RWPE2 (cell line): ENCODE data around the gene HPGDS.

Experiments
- ATAC-seq: fragments of 200-7000 bp; cut with Tn5 transposase; 3 replicates; pipeline ENCODE4 v1.9.1; 2021; ENCODE audit warnings: low read depth
- DNase-seq: peaks from one replicate; pipeline ENCODE4 v3.0.0-alpha.2; 2020; ENCODE audit warnings: low spot score
- H3K27ac ChIP-seq: fragments of 450-650 bp; 2 replicates; pipeline ENCODE4 v1.5.1; 2017; ENCODE audit warnings: mild to moderate bottlenecking; ENCODE audit not compliant: poor library complexity, severe bottlenecking
- H3K27me3 ChIP-seq: fragments of 250-450 bp; sonication (Bioruptor Pico); 2 replicates; pipeline ENCODE4 v1.5.1; 2021; ENCODE audit warnings: mild to moderate bottlenecking, moderate library complexity; ENCODE audit not compliant: insufficient read depth, poor library complexity, severe bottlenecking
- H3K36me3 ChIP-seq: fragments of 250-450 bp; sonication (Bioruptor Pico); 2 replicates; pipeline ENCODE4 v1.5.1; 2020; ENCODE audit warnings: low read depth, mild to moderate bottlenecking, moderate library complexity
- H3K4me1 ChIP-seq: fragments of 250-450 bp; sonication (Bioruptor Pico); 2 replicates; pipeline ENCODE4 v1.5.1; 2021; ENCODE audit warnings: mild to moderate bottlenecking, moderate library complexity; ENCODE audit not compliant: insufficient read depth, poor library complexity, severe bottlenecking
- H3K4me3 ChIP-seq: fragments of 250-450 bp; sonication (Bioruptor Pico); 2 replicates; pipeline ENCODE4 v1.5.1; 2021; ENCODE audit warnings: mild to moderate bottlenecking, moderate library complexity; ENCODE audit not compliant: severe bottlenecking
- H3K9me3 ChIP-seq: fragments of 250-450 bp; sonication (Bioruptor Pico); 2 replicates; pipeline ENCODE4 v1.5.1; 2021; ENCODE audit warnings: mild to moderate bottlenecking, moderate library complexity; ENCODE audit not compliant: severe bottlenecking
- TF ChIP-seq, protein P1 (sequence below): fragments of 450-650 bp; IDR thresholded peaks from one replicate; pipeline ENCODE4 v1.5.1; 2017; ENCODE audit warnings: mild to moderate bottlenecking, moderate library complexity; ENCODE audit not compliant: poor library complexity, severe bottlenecking

HPGDS gene

DNA sequence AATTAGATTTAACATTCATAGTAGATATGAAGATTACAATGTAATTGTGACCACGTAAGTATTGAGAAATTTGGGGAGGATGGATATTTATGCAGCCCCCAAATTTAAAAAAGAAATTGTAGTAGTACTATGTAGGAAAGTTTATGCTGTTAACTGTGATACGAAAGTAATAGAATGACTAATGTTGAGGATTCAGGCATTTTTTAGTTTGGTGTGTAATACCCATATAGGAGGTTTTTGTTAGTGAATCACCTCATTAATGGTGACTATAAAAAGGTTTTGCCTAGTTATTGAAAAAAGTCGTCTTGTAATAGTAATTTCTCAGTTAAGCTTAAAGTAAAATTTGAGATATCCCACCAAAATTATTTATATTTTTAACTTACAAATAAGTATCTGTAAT lies 67.7 kb downstream of the HPGDS start:
- TF ChIP-seq, protein P1, sequence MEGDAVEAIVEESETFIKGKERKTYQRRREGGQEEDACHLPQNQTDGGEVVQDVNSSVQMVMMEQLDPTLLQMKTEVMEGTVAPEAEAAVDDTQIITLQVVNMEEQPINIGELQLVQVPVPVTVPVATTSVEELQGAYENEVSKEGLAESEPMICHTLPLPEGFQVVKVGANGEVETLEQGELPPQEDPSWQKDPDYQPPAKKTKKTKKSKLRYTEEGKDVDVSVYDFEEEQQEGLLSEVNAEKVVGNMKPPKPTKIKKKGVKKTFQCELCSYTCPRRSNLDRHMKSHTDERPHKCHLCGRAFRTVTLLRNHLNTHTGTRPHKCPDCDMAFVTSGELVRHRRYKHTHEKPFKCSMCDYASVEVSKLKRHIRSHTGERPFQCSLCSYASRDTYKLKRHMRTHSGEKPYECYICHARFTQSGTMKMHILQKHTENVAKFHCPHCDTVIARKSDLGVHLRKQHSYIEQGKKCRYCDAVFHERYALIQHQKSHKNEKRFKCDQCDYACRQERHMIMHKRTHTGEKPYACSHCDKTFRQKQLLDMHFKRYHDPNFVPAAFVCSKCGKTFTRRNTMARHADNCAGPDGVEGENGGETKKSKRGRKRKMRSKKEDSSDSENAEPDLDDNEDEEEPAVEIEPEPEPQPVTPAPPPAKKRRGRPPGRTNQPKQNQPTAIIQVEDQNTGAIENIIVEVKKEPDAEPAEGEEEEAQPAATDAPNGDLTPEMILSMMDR, result no peak
- H3K36me3 ChIP-seq, result peaks cover 94% of the 10 kb centered on the region
- no peaks in the 10 kb centered on the region for H3K9me3 ChIP-seq
- ATAC-seq (no peak; the same call in 2 of the 3 replicates), DNase-seq (no peak)
- H3K4me1 ChIP-seq, result no peaks in the 10 kb centered on the region
- no peak overlapping the region for H3K4me3 ChIP-seq
- H3K27ac ChIP-seq, result no peak overlapping the region
- no peaks in the 10 kb centered on the region for H3K27me3 ChIP-seq

DNA sequence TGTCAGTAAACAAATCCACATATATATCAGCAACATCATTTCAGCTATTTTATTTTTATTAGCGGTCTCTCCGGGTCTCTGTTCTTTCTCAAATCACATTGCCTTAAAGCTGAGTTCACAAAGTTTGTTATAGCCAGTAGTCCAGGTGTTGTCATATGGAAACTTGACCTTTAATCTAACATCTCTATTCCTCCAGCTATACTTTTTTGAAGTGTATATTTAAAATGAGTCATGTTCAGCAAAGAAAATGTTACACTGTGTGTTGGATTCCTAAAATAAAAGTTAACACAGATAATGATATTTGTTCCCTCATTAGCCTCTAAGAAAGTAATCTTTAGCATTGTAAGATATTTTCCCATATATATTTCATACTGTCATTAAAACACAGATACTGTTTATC lies 71.4 kb downstream of the HPGDS start:
- no peaks in the 10 kb centered on the region for H3K27me3 ChIP-seq
- TF ChIP-seq, protein P1, result no peak
- ATAC-seq (no peak), DNase-seq (no peak)
- H3K36me3 ChIP-seq, result peaks cover 91% of the 10 kb centered on the region
- H3K4me3 ChIP-seq, result no peak overlapping the region
- no peaks in the 10 kb centered on the region for H3K9me3 ChIP-seq
- no peaks in the 10 kb centered on the region for H3K4me1 ChIP-seq
- no peak overlapping the region for H3K27ac ChIP-seq

GRCh38 chr4:94267037-94267436 lies 75.6 kb downstream of the HPGDS start:
- TF ChIP-seq, protein P1, result no peak
- Histone ChIP-seq H3K4me3 (no peak overlapping the region), H3K27me3 (no peaks in the 10 kb centered on the region), H3K9me3 (no peaks in the 10 kb centered on the region), H3K27ac (no peak overlapping the region), H3K36me3 (peaks cover 84% of the 10 kb centered on the region), H3K4me1 (peaks cover 13% of the 10 kb centered on the region)
- DNase-seq (no peak), ATAC-seq (no peak)

- no peak for DNase-seq
- H3K36me3 ChIP-seq, result peaks cover 58% of the 10 kb centered on the region
These were observed 80.2 kb downstream of the HPGDS start for GRCh38 chr4:94262163-94263016.

More at GRCh38 chr4:94262163-94263016, 80.2 kb downstream of the HPGDS start:
- peaks cover 16% of the 10 kb centered on the region for H3K4me1 ChIP-seq
- no peak overlapping the region for H3K4me3 ChIP-seq
- H3K27me3 ChIP-seq, result no peaks in the 10 kb centered on the region
- TF ChIP-seq, protein P1, result no peak
- ATAC-seq, result peak; percentile 98
- H3K27ac ChIP-seq, result peak overlapping the region; percentile 67
- no peaks in the 10 kb centered on the region for H3K9me3 ChIP-seq
